B cell (primary cell): ENCODE data around the gene TPST1. TPM values are rescaled to one million over a fixed set of nuclear protein-coding genes. Genes with fewer than 3 reads are reported as not detected.

Experiments
- ATAC-seq: fragments of 200-7000 bp; cut with Tn5 transposase; one replicate; pipeline ENCODE4 v1.10.0; 2021; ENCODE audit warnings: low read depth, mild to moderate bottlenecking, moderate number of reproducible peaks, moderate library complexity
- CTCF ChIA-PET: fragments of 350-600 bp; sonication (Branson Sonifier 250); formaldehyde crosslinking; loops from one replicate; lab custom pipeline; 2021; ENCODE audit warnings: antibody characterized with exemption, inconsistent platforms; lab: Charles Lee
- POLR2A ChIA-PET: fragments of 350-600 bp; sonication (Branson Sonifier 250); formaldehyde crosslinking; loops from one replicate; lab custom pipeline; 2021; ENCODE audit warnings: antibody characterized with exemption; lab: Charles Lee
- DNase-seq: peaks from one replicate; pipeline ENCODE4 v3.0.0; 2013
- H2AFZ ChIP-seq: 2 replicates; pipeline ENCODE4 v1.6.1; 2012; ENCODE audit warnings: mild to moderate bottlenecking, low read depth, low read length; ENCODE audit not compliant: insufficient read depth, poor library complexity, severe bottlenecking
- H3K27ac ChIP-seq, 2 donors: 1 replicate in 1 of 2; 2 replicates in 1 of 2; pipeline ENCODE4 v1.5.1; 2012 to 2013; ENCODE audit warnings: low read length in 2 of 2, mild to moderate bottlenecking in 2 of 2, moderate library complexity in 1 of 2
- H3K27me3 ChIP-seq, 4 experiments: fragments of 200-600 bp in 1 of 4; sonication (generic) in 1 of 4; replicated peaks in 1 of 4; 1 replicate in 2 of 4; 2 replicates in 2 of 4; pipeline versions ENCODE4 v1.6.1 to v1.7.0; 2013 to 2016; ENCODE audit warnings: low read length in 3 of 4, mild to moderate bottlenecking in 2 of 4, mixed read lengths in 1 of 4, moderate library complexity in 1 of 4; ENCODE audit not compliant: insufficient read depth in 4 of 4, control insufficient read depth in 3 of 4; ENCODE audit errors: control extremely low read depth in 1 of 4
- H3K36me3 ChIP-seq, 2 experiments: replicated peaks in 1 of 2; 1 replicate in 1 of 2; 2 replicates in 1 of 2; pipeline versions ENCODE4 v1.6.1 to v1.7.1; 2013; ENCODE audit warnings: low read length in 1 of 2; ENCODE audit not compliant: insufficient read depth in 2 of 2, control insufficient read depth in 1 of 2; ENCODE audit errors: control extremely low read depth in 1 of 2, extremely low read depth in 1 of 2
- H3K4me1 ChIP-seq, 2 donors: fragments of 200-600 bp in 1 of 2; sonication (generic) in 1 of 2; 1 replicate in 1 of 2; 2 replicates in 1 of 2; pipeline versions ENCODE4 v1.5.1 to v1.6.1; 2013 to 2017; ENCODE audit warnings: low read length in 2 of 2; ENCODE audit not compliant: control insufficient read depth in 2 of 2, insufficient read depth in 2 of 2
- H3K4me2 ChIP-seq: replicated peaks from 2 replicates; pipeline ENCODE3; 2012; ENCODE audit warnings: mild to moderate bottlenecking, low read depth, low read length; ENCODE audit not compliant: poor library complexity, severe bottlenecking
- H3K4me3 ChIP-seq, 5 experiments: fragments of 200-600 bp in 1 of 5; sonication (generic) in 1 of 5; 1 replicate in 3 of 5; 2 replicates in 2 of 5; pipeline versions ENCODE4 v1.5.1 to v1.7.0; 2011 to 2016; ENCODE audit warnings: low read length in 4 of 5, mild to moderate bottlenecking in 4 of 5, low read depth in 2 of 5, control low read depth in 1 of 5, moderate library complexity in 1 of 5; ENCODE audit not compliant: insufficient read depth in 1 of 5; ENCODE audit errors: control extremely low read depth in 1 of 5, extremely low read depth in 1 of 5
- H3K79me2 ChIP-seq: fragments of 200-600 bp; sonication (generic); one replicate; pipeline ENCODE4 v1.6.0; 2016; ENCODE audit warnings: low read length; ENCODE audit not compliant: control insufficient read depth, insufficient read depth
- H3K9ac ChIP-seq: fragments of 200-600 bp; sonication (generic); 2 replicates; pipeline ENCODE4 v1.6.1; 2017; ENCODE audit warnings: mild to moderate bottlenecking, low read length, moderate library complexity
- H3K9me3 ChIP-seq, 3 donors: one replicate each; pipeline versions ENCODE4 v1.6.1 to v1.7.1; 2013; ENCODE audit warnings: low read length in 2 of 3; ENCODE audit not compliant: control insufficient read depth in 2 of 3, insufficient read depth in 1 of 3; ENCODE audit errors: control extremely low read depth in 1 of 3
- H4K20me1 ChIP-seq: 2 replicates; pipeline ENCODE4 v1.6.0; 2012; ENCODE audit warnings: mild to moderate bottlenecking, low read length; ENCODE audit not compliant: insufficient read depth, control insufficient read depth, poor library complexity, severe bottlenecking
- H3K27ac Mint-ChIP-seq: one replicate; pipeline ENCODE4 v1.8.0; 2021; ENCODE audit warnings: mixed read lengths
- H3K27me3 Mint-ChIP-seq: one replicate; pipeline ENCODE4 v1.8.0; 2021; ENCODE audit warnings: mixed read lengths
- H3K4me1 Mint-ChIP-seq: one replicate; pipeline ENCODE4 v1.8.0; 2021; ENCODE audit warnings: mixed read lengths
- H3K4me3 Mint-ChIP-seq: one replicate; pipeline ENCODE4 v1.8.0; 2021; ENCODE audit warnings: mixed read lengths
- H3K9me3 Mint-ChIP-seq: one replicate; pipeline ENCODE4 v1.8.0; 2022; ENCODE audit warnings: mixed read lengths; ENCODE audit not compliant: insufficient read depth
- EZH2 ChIP-seq: IDR thresholded peaks from 2 replicates; pipeline ENCODE4 v1.6.1; 2012; ENCODE audit warnings: borderline replicate concordance, low read depth, mild to moderate bottlenecking, moderate library complexity, low read length; ENCODE audit not compliant: insufficient read depth, poor library complexity, severe bottlenecking
- WGBS: methylation state at CpG from one replicate; pipeline ENCODE4 v1.1.5; 2013; ENCODE audit warnings: missing lambda C conversion rate; ENCODE audit not compliant: insufficient coverage; 5-methylcytosine and 5-hydroxymethylcytosine counted together
- intact Hi-C: fragments of 100-400 bp; cut with micrococcal nuclease; formaldehyde crosslinking; loops from one replicate; pipeline ENCODE4 v1.10.0; 2022
- polyA plus RNA-seq: library from polyadenylated mRNA; depleted of rRNA; stranded (reverse); fragments of >200 nt; gene quantifications from 2 replicates; pipeline ENCODE4 v1.2.3, GENCODE V29; 2012
- total RNA-seq, 2 donors: library from RNA; stranded (reverse); fragments of 120-200 nt in 1 of 2; gene quantifications; 1 replicate in 1 of 2; 2 replicates in 1 of 2; pipeline versions ENCODE4 v1.2.3 to v1.2.4, GENCODE V29; 2013 to 2022
- TF ChIP-seq, protein P1 (sequence below): fragments of 200-600 bp; IDR thresholded peaks from one replicate; pipeline ENCODE4 v1.8.0; 2022; ENCODE audit warnings: antibody characterized with exemption, mild to moderate bottlenecking

TPST1 gene
- total and polyA plus RNA-seq, 2 donors (not counting 1 experiment from before 2014, with no cell fraction given) = 13.0 to 17.0 TPM

GRCh38 chr7:66265566-66265965, 60.4 kb downstream of the TPST1 start:
- DNase-seq (peak; percentile 11), ATAC-seq (no peak)
- Histone ChIP-seq H2AFZ (no peak overlapping the region), H3K27ac (no peak overlapping the region), H3K79me2 (peaks cover 19% of the 10 kb centered on the region), H3K4me2 (no peak overlapping the region), H3K4me1 (no peaks in the 10 kb centered on the region), H3K9me3 (peaks cover 3 to 28% (median 10%) of the 10 kb centered on the region in 3 donors), H3K27me3 (no peaks in the 10 kb centered on the region), H3K9ac (no peak overlapping the region), H4K20me1 (peaks cover 15% of the 10 kb centered on the region), H3K36me3 (no peaks in the 10 kb centered on the region), H3K4me3 (no peak overlapping the region)
- CTCF ChIA-PET = no interaction called here
- POLR2A ChIA-PET = no interaction called here
- H3K4me3 Mint-ChIP-seq = no peak overlapping the region
- TF ChIP-seq, protein P1, sequence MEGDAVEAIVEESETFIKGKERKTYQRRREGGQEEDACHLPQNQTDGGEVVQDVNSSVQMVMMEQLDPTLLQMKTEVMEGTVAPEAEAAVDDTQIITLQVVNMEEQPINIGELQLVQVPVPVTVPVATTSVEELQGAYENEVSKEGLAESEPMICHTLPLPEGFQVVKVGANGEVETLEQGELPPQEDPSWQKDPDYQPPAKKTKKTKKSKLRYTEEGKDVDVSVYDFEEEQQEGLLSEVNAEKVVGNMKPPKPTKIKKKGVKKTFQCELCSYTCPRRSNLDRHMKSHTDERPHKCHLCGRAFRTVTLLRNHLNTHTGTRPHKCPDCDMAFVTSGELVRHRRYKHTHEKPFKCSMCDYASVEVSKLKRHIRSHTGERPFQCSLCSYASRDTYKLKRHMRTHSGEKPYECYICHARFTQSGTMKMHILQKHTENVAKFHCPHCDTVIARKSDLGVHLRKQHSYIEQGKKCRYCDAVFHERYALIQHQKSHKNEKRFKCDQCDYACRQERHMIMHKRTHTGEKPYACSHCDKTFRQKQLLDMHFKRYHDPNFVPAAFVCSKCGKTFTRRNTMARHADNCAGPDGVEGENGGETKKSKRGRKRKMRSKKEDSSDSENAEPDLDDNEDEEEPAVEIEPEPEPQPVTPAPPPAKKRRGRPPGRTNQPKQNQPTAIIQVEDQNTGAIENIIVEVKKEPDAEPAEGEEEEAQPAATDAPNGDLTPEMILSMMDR = no peak
- no peak for TF ChIP-seq EZH2
- peaks cover 12% of the 10 kb centered on the region for H3K9me3 Mint-ChIP-seq
- no CpG with 5 or more reads among the region's 1 CpG for WGBS
- no peak overlapping the region for H3K27ac Mint-ChIP-seq
- intact Hi-C loops = no loop called here
- no peaks in the 10 kb centered on the region for H3K27me3 Mint-ChIP-seq
- peaks cover 2% of the 10 kb centered on the region for H3K4me1 Mint-ChIP-seq

DNA sequence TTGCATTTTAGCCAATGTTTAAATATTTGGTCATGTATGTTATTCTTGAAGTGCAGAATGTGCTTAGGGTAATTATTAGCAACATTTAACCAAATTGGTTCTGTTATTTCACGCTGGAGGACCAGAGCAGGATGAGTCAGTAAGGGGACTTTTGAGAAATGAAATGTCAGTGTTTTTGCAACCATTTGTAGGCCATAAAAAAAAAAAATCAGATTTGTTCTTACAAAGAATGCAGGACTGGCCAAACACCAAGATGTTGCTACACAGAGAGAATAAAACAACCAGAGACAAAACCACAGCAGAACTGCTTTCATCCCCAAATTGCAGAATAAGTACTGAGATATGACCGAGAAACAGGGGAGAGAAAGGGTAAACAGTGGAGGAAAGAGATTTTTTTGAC, 62.1 kb downstream of the TPST1 start:
- Histone ChIP-seq H3K27me3 (no peaks in the 10 kb centered on the region), H3K4me3 (no peak overlapping the region), H3K9ac (no peak overlapping the region), H3K4me1 (no peaks in the 10 kb centered on the region), H3K27ac (no peak overlapping the region), H3K79me2 (peaks cover 11% of the 10 kb centered on the region), H2AFZ (no peak overlapping the region), H3K36me3 (no peaks in the 10 kb centered on the region), H4K20me1 (peaks cover 9% of the 10 kb centered on the region), H3K9me3 (peaks cover 3 to 28% (median 14%) of the 10 kb centered on the region in 3 donors), H3K4me2 (no peak overlapping the region)
- H3K9me3 Mint-ChIP-seq = peaks cover 15% of the 10 kb centered on the region
- H3K27me3 Mint-ChIP-seq = no peaks in the 10 kb centered on the region
- WGBS = no CpG with 5 or more reads among the region's 2 CpGs
- CTCF ChIA-PET = no interaction called here
- ATAC-seq = no peak
- DNase-seq = no peak
- intact Hi-C loops = no loop called here
- TF ChIP-seq EZH2 = no peak
- TF ChIP-seq, protein P1 = no peak
- H3K4me1 Mint-ChIP-seq = peaks cover 2% of the 10 kb centered on the region
- no peak overlapping the region for H3K27ac Mint-ChIP-seq
- POLR2A ChIA-PET = no interaction called here
- no peak overlapping the region for H3K4me3 Mint-ChIP-seq
